ENCODE measurements around the gene DOCK10.
"Not testable (repeated sequence)": the region's sequence is repeated elsewhere in the genome, so short reads cannot be mapped to it uniquely, and the experiment has no call there.

The DOCK10 gene

GRCh38 chr2:224934526-224935188, 107.6 kb downstream of the DOCK10 start:
- no peak for DNase-seq
- in situ Hi-C loops (cut with HindIII; ENCODE audit: low pct_ligation_motif_present, low pct_unique_long_range_greater_than_20kb, low sequenced_read_pairs) = no loop called here

DNA sequence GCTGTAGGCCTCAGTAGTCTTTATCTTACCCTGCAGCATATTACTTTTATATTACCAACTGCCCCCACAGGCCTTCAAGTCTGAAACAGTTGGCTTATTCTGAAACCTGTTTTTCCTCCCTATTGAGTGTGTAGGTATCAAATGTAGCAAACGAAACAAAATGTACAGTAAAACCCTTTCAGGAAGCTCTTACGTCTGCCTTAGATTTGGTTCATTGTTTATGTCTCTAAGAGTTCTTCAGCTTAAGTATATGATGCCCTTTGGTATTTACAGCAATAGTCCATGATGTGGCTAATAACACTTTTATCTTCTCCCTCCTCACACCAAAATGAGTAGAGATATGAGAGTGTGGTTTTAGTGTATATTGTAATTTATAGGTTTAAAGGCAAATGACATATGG, 108.8 kb downstream of the DOCK10 start:
- in situ Hi-C loops (cut with HindIII; ENCODE audit: low pct_ligation_motif_present, low pct_unique_long_range_greater_than_20kb, low sequenced_read_pairs) = no loop called here
- DNase-seq = no peak

DNA sequence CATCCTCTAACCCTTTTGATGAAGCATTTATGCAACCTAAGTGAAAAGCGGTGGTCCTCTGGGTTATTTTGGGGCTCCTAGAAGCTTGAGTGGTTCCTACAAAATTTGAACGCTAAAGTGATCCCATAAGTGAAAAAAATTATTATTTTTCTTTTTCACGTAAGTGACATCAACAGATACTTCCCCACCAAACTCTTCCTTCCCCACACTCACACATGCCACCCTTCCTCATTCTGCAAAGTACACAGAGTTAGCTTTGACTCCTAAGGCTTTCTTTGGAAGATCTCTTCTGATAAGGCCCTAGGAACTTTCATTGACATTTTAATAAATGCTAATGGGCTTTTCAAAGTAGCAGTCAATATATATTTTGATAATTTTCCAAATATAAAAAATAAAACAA, 109.7 kb downstream of the DOCK10 start:
- no peak for DNase-seq
- in situ Hi-C loops (cut with HindIII; ENCODE audit: low pct_ligation_motif_present, low pct_unique_long_range_greater_than_20kb, low sequenced_read_pairs) = no loop called here

- DNase-seq = no peak
Measured at GRCh38 chr2:224931956-224932355, 110.3 kb downstream of the DOCK10 start.

GRCh38 chr2:224930990-224931389, 111.3 kb downstream of the DOCK10 start:
- no peak for DNase-seq
- in situ Hi-C loops (cut with HindIII; ENCODE audit: low pct_ligation_motif_present, low pct_unique_long_range_greater_than_20kb, low sequenced_read_pairs) = no loop called here

More at GRCh38 chr2:224931956-224932355, 110.3 kb downstream of the DOCK10 start:
- in situ Hi-C loops (cut with HindIII; ENCODE audit: low pct_ligation_motif_present, low pct_unique_long_range_greater_than_20kb, low sequenced_read_pairs) = no loop called here

DNA sequence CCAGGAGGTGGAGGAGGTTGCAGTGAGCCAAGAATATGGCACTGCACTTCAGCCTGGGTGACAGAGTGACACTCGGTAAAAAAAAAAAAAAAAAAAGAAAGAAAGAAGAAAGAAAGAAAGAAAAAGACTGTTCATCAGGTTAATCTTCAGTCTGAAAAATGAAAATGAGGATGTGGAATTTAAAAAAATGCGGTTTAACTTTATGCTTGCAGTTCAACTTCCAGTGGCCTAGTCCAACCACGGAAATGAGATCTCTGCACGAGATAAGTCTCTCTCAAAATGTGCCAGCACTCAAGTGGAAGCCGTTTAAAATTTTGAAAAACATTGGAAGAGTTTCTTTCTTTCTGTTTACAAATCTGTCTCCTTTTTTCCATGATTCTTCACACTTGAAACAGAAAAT, 112.1 kb downstream of the DOCK10 start:
- in situ Hi-C loops (cut with HindIII; ENCODE audit: low pct_ligation_motif_present, low pct_unique_long_range_greater_than_20kb, low sequenced_read_pairs) = no loop called here

DNA sequence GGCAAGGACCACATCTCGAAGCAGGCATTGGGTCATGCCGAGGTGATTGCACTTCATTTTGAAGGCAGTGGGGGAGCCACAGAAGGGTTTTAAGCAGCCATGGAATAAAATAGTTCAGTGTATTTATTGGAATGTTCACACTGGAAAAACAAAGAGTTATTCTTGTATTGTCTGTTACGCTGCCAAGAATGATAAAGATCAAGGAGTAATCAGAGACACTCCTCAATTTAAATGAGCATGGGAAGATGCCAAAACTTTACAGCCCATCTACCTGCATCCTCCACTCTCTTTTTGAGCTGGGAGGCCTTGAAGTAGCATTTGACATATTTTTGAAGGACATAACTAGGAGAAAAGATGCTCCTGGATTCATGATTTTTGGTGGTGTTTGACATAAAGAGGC, 112.8 kb downstream of the DOCK10 start:
- DNase-seq = no peak
- in situ Hi-C loops (cut with HindIII; ENCODE audit: low pct_ligation_motif_present, low pct_unique_long_range_greater_than_20kb, low sequenced_read_pairs) = no loop called here

More for the DNA sequence above, 112.1 kb downstream of the DOCK10 start:
- no peak for DNase-seq

DNA sequence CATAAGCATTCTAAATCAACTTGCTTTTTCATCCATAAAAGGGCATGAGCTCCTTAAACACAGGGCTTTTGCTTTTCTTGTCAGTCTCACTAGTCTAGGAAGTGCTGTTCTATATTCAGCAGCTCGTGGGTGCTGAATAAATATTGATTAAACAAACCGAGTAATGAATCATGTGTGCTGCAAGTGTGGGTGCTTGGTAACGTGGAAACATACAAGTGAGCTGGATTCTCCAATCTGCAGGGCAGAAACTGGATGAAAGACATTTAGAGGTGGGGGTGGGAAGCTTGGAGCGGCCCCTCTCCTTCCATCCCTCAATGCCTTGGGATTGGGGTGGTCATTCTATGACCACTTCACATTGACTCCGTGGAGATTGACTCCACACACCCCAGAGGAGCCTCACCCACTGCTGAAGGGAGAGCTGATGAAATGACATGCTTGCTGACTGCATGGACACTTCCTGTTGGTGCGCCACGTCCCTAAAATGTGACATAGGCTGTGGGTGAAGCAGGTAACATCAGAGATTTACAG, 114.6 kb downstream of the DOCK10 start:
- no peak for DNase-seq
- in situ Hi-C loops (cut with HindIII; ENCODE audit: low pct_ligation_motif_present, low pct_unique_long_range_greater_than_20kb, low sequenced_read_pairs) = no loop called here

- in situ Hi-C loops (cut with HindIII; ENCODE audit: low pct_ligation_motif_present, low pct_unique_long_range_greater_than_20kb, low sequenced_read_pairs) = no loop called here
- DNase-seq = no peak
Measured at GRCh38 chr2:224927011-224927410, 115.3 kb downstream of the DOCK10 start.

DNA sequence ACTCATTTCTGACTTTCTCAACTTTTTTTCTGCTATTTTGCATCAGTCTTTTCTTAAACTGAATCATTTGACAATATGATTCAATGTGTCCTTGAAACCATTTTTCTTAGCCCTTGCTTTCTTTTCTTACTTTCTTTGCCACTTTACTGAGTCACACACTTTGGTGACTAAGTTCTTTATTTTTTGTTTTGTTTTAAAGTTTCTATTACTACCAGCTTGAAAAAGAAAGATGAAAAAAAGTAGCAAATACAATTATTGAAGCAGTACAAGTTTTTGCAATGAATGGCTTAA, 116.5 kb downstream of the DOCK10 start:
- in situ Hi-C loops (cut with HindIII; ENCODE audit: low pct_ligation_motif_present, low pct_unique_long_range_greater_than_20kb, low sequenced_read_pairs) = no loop called here
- DNase-seq = no peak

- in situ Hi-C loops (cut with HindIII; ENCODE audit: low pct_ligation_motif_present, low pct_unique_long_range_greater_than_20kb, low sequenced_read_pairs) = no loop called here
- no peak for DNase-seq
Measured at GRCh38 chr2:224925061-224925809, 117.0 kb downstream of the DOCK10 start.

GRCh38 chr2:224924631-224925030, 117.6 kb downstream of the DOCK10 start:
- in situ Hi-C loops (cut with HindIII; ENCODE audit: low pct_ligation_motif_present, low pct_unique_long_range_greater_than_20kb, low sequenced_read_pairs) = no loop called here
- DNase-seq = no peak

- in situ Hi-C loops (cut with HindIII; ENCODE audit: low pct_ligation_motif_present, low pct_unique_long_range_greater_than_20kb, low sequenced_read_pairs) = no loop called here
- DNase-seq = no peak
Measured at GRCh38 chr2:224922142-224922727, 120.0 kb downstream of the DOCK10 start.

DNA sequence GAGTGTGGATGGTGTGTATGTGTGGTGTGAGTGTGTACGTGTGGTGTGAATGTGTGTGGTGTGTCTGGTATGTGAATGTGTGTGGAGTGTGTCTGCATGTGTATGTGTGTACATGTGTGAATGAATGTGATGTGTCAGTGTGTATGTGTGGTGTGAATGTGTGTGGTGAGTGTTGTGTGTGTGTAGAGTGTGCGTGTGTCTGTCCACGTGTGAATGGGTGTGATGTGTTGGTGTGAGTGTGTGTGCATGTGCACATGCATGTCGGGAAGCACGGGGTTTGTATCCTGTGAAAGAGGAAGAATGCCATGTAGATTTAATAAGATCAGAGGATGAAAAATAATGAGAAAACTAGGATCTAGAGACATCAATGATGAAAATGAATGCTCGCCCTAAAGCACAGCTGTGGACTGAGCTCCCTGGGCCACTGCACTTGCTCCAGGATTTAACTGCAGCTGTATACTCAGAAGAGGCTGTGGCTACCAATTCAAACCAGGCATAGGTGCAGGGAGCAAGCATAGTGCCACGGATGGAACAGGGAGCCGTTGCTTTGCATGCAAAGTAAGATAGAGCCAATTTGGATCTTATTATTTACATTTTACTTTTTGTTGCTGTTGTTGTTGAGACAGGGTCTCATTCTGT, 122.7 kb downstream of the DOCK10 start:
- in situ Hi-C loops (cut with HindIII; ENCODE audit: low pct_ligation_motif_present, low pct_unique_long_range_greater_than_20kb, low sequenced_read_pairs) = no loop called here
- no peak for DNase-seq

DNA sequence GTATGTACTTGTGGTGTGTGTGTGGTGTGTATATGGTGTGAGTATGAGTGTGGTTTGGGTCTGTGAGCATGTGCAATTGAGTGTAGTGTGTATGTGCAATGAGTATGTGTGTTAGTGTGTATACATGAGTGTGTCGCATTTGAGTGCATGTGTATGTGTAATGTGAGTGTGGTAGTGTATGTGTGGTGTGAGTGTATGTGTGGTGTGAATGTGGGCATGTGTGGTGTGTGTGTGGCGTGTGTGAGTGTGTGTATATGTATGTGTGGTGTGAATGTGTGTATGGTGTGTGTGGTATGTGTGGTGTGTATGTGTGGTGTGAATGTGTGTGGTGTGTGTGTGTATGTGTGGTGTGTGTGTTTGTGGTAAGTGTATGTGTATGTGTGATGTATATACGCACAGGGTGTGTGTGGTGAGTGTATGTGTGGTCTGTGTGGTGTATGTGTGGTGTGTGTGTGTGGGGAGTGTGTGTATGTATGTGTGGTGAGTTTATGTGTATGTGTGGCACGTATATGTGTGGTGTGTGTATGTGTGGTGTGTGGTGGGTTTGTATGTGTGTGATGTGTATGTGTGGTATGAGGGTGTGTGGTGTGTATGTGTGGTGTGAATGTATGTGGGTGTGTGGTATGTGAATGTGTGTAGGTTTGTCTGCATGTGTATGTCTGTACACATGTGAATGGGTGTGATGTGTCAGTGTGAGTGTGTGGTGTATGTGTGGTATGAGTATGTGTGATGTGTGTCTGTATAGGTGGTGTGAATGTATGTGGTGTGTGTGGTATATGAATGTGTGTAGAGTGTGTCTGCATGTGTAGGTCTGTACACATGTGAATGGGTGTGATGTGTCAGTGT, 123.4 kb downstream of the DOCK10 start:
- no peak for DNase-seq
- in situ Hi-C loops (cut with HindIII; ENCODE audit: low pct_ligation_motif_present, low pct_unique_long_range_greater_than_20kb, low sequenced_read_pairs) = no loop called here

DNA sequence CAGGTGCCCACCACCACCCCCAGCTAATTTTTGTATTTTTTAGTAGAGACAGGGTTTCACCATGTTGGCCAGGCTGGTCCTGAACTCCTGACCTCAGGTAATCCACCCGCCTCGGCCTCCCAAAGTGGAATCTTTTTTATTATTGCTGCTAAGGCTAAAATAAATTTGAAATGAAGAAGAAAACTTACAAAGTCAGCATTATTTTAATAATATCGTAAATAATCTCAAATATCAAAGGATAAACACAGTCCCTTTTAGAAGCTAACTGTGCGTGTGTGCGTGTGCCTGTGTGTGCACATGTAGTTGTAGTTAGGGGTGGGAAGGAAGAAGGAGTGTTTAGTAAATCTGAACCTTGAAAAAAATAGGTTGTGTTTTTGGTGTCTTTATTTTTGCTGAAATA, 125.0 kb downstream of the DOCK10 start:
- in situ Hi-C loops (cut with HindIII; ENCODE audit: low pct_ligation_motif_present, low pct_unique_long_range_greater_than_20kb, low sequenced_read_pairs); DNase-seq: not testable (repeated sequence)

DNA sequence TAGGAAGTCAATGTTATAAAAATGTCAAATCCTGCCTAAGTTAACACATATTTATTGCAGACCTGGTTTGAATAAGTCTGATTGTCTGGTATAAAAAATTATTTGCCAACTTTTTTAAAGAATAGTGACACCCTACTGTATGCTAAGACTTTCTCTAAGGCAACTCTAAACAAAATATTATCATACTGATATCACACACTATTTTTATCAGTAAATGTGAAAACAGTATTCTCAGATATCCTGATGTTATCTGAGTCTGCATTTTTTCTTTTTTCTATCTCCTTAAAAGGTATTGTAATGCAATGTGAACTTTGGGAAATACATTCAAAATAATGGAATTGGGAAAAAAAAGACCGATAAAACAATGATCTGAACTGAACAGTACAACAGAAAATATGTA, 127.1 kb downstream of the DOCK10 start:
- DNase-seq = no peak
- in situ Hi-C loops (cut with HindIII; ENCODE audit: low pct_ligation_motif_present, low pct_unique_long_range_greater_than_20kb, low sequenced_read_pairs) = no loop called here

GRCh38 chr2:224910574-224910925, 131.7 kb downstream of the DOCK10 start:
- in situ Hi-C loops (cut with HindIII; ENCODE audit: low pct_ligation_motif_present, low pct_unique_long_range_greater_than_20kb, low sequenced_read_pairs) = no loop called here
- no peak for DNase-seq

Data from ACHN (cell line).